Measurements from ENCODE around the gene NHERF2.

Gene NHERF2

DNA sequence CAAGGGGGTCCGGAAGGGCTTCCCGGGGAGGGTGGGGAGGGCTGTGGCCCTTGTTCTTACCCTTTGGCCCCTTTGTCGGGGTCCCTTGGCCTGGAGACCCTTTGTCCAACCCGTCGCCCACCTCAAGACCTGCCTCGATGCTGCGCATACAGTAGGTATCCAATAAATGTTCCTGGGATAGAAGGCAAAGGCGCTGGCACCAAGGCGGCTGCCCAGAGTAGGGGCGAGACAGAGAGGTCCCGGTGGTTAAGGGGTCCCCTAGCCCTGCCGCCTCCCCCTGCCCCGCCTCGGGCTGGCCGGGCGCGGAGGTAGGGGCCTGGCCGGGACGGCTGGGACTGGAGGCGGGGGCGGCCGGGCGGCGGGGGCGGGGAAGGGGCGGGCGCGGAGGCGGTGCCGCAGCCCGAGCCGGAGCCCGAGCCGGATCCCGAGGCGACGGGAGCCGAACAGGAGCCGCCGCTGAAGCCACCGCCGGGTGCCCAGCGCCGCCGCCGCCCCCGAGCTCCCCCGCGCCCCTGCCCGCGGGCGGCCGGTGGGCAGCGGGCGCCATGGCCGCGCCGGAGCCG is at the start of gene NHERF2:
TSS of gene NHERF2 (plus strand) at position 442 of the 563 bp plus-strand sequence. CDS start at position 546, 104 bp downstream.
- DNase-seq (ENCODE audit: low read depth in 2 of 2, low spot score in 1 of 2): no peak

- no peak for DNase-seq (ENCODE audit: low read depth in 2 of 2, low spot score in 1 of 2)
Observed at GRCh38 chr16:1976951-1977874, 49.5 kb upstream of the NHERF2 start.

DNA sequence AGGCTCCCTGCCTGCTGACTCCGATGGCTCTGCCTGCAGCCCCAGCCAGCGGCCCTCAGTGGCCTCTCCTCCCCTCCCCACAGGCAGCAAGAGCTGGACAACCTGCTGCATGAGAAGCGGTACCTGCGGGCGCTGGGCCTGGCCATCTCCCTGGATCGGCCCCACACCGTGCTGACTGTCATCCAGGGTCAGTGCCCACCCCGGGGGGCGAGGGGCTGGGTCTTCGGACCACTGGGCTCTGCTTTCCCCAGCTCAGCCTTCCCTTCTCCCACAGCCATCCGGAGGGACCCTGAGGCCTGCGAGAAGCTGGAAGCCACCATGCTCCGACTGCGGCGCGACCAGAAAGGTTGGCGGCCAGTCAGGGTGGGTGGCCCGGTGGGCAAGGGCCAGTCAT is 48.8 kb upstream of the NHERF2 start:
- DNase-seq (ENCODE audit: low read depth in 2 of 2, low spot score in 1 of 2): no peak

- no peak for DNase-seq (ENCODE audit: low read depth in 2 of 2, low spot score in 1 of 2)
Observed at GRCh38 chr16:1978476-1979120, 48.1 kb upstream of the NHERF2 start.

- no peak for DNase-seq (ENCODE audit: low read depth in 2 of 2, low spot score in 1 of 2)
Observed at GRCh38 chr16:1979271-1980029, 47.3 kb upstream of the NHERF2 start.

DNA sequence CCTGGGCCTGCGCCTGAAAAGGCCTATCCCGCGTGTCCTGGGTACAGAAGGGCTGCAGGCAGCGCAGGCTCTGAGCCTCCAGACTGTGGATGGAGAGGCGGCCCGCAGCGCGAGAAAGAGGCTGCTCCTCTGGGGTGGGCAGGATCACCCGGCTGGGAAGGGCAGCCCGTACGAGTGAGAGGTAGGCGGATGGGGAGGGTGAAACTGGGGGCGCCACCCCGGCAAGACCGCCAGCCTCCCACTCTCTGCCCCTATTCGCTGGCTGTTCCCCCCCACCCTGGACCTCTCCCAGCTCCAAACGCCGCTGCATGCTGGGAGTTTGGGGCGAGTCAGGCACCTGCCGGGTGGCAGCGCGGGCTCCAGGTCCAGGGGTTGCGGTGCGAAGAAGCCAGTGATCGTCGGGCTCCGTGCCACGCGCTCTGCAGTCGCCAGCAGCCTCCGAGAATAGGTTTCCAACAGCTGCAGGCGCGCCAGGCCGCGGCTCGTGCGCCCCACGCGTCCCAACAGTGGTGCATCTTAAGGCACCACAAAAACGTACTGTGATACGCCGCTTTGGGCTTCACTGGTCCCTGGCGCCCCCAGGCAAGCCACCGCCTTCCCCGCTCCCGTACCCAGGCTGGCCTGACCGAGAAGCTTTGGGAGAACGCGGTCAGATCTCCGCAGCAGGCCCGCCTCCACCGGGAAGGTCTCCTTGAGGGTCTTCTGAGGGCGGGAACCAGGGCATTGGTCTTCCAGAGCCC is 46.5 kb upstream of the NHERF2 start:
- no peak for DNase-seq (ENCODE audit: low read depth in 2 of 2, low spot score in 1 of 2)

DNA sequence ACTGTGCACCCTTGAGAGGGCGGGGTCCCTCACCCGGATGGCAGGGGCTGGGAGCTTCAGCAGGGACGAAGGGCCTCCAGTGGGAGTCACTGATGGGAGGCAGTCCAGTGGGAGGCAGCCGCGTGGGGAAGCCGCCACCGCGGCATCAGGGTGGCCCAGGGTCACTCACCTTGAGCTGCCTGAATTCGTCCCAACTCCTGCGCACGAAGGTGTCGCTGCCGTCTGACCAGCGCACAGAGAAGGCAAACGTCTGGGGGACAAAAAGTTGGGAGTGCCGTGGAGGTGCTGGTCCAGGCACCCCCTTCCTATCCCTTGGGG is 46.0 kb upstream of the NHERF2 start:
- no peak for DNase-seq (ENCODE audit: low read depth in 2 of 2, low spot score in 1 of 2)

- DNase-seq (ENCODE audit: low read depth in 2 of 2, low spot score in 1 of 2): no peak
Observed at GRCh38 chr16:1981398-1981836, 45.3 kb upstream of the NHERF2 start, which contains the start of gene NOXO1. TSS of gene NOXO1 (minus strand) at chr16:1981469. CDS start at chr16:1981179, 290 bp downstream.

DNA sequence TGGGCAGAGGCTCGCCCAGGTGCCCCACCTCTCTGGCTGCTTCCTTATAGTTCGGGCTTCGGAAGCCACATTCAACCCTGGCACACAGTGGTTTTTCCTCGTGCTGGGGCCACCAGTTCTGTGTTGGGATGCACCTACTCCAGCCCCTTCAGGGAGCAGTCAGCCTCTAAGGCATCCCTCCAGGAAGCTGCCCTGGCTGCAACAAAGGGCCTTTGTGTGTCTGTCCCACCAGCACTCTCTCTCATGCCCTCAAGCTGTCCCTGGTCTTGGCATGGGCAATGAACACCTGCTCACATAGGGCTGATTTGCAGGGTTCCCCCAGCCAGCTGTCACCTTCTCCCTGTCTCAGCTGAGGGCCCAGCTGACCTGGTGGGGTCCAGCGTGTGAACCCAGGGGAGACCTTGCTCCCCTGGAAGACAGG is 44.7 kb upstream of the NHERF2 start:
- no peak for DNase-seq (ENCODE audit: low read depth in 2 of 2, low spot score in 1 of 2)

- DNase-seq (ENCODE audit: low read depth in 2 of 2, low spot score in 1 of 2): no peak
Observed at GRCh38 chr16:1982991-1983543, 43.6 kb upstream of the NHERF2 start.

DNA sequence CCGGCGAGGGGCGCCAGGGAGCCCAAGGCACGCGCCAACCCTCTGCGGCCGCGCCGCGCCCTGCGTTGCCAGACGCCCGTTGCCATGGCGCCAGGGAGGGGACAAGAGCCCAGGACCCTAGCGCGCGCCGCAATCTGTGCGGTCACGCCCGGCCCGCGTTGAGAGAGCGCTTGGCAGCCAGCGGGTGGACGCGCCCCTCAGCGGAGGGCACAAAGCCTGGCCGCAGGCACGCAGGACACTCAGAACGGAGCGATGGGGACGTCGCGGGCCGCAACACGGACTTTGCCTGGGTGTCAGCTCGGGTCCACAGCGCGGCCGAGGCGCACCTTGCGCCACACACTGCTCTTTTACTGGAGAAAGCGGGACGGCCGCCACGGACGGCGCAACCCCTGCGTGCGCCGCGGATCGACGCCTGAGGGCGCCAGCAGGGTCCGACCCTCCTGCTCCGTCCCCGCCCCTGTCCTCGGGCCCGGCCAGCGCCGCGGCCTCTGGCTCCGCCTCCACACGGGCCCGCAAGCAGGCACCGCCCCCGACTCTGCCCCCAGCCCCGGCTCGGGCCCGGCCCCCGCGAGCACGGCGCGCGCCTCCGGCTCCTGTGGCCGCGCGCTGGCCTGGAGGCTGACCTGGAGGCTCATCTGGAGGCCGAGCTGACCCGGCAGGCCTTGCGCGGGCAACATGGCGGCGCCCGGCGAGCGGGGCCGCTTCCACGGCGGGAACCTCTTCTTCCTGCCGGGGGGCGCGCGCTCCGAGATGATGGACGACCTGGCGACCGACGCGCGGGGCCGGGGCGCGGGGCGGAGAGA is 43.0 kb upstream of the NHERF2 start, which contains the start of gene GFER:
TSS of gene GFER (plus strand) at position 650 of the 803 bp plus-strand sequence. CDS start at position 676, 26 bp downstream.
- DNase-seq (ENCODE audit: low read depth in 2 of 2, low spot score in 1 of 2): no peak

DNA sequence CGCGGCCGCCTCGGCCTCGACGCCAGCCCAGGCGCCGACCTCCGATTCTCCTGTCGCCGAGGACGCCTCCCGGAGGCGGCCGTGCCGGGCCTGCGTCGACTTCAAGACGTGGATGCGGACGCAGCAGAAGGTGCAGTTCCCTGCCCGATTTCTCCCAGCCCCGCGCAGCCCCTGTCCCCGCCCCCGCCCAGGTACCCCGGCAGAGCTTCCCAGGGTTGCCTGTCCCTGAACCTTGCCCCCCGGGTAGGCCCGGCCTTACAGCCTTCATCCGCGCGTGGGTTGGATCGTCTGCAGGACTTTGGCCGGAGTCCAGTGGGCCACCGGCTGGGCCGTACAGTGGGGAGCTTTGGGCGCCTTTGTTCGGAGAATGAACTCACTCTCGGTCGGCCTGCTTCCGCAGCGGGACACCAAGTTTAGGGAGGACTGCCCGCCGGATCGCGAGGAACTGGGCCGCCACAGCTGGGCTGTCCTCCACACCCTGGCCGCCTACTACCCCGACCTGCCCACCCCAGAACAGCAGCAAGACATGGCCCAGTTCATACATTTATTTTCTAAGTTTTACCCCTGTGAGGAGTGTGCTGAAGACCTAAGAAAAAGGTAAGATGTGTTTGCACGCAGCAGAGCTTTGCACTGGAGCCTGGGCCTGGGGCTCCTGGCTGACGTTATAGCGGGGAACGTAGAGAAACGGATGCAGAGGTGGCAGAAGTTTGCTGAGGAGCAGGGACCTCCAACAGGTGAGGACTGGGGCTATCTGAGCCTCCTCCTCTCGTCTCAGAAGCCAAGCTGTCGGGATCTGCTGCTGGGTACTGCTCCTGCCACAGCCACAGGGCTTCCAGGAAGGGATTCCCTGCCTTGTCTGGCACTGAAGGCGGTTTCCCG is 42.1 kb upstream of the NHERF2 start:
- DNase-seq (ENCODE audit: low read depth in 2 of 2, low spot score in 1 of 2): no peak

DNA sequence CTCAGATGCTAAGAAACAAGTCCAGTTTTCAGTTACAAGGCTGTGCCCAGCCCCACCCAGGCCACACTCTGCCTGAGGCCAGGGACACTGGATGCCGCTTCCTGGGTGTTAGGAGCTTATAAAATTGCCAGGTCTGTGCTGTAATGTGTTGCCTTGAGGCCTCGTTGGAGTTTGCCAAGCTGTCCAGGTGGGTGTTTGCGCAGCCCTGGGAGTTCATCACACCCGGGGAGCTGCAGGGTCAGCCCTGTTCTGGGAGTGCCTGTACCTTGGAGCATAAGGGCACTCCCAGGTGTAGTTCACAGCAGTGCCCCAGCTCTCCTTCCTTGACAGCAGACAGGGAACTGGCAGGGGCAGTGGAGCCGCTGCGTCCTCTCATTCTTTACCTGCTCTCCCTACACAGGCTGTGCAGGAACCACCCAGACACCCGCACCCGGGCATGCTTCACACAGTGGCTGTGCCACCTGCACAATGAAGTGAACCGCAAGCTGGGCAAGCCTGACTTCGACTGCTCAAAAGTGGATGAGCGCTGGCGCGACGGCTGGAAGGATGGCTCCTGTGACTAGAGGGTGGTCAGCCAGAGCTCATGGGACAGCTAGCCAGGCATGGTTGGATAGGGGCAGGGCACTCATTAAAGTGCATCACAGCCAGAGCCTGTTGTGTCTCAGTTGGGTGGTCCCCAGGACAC is 41.1 kb upstream of the NHERF2 start:
- no peak for DNase-seq (ENCODE audit: low read depth in 2 of 2, low spot score in 1 of 2)

GRCh38 chr16:1987198-1987597 is 39.5 kb upstream of the NHERF2 start:
- no peak for DNase-seq (ENCODE audit: low read depth in 2 of 2, low spot score in 1 of 2)

DNA sequence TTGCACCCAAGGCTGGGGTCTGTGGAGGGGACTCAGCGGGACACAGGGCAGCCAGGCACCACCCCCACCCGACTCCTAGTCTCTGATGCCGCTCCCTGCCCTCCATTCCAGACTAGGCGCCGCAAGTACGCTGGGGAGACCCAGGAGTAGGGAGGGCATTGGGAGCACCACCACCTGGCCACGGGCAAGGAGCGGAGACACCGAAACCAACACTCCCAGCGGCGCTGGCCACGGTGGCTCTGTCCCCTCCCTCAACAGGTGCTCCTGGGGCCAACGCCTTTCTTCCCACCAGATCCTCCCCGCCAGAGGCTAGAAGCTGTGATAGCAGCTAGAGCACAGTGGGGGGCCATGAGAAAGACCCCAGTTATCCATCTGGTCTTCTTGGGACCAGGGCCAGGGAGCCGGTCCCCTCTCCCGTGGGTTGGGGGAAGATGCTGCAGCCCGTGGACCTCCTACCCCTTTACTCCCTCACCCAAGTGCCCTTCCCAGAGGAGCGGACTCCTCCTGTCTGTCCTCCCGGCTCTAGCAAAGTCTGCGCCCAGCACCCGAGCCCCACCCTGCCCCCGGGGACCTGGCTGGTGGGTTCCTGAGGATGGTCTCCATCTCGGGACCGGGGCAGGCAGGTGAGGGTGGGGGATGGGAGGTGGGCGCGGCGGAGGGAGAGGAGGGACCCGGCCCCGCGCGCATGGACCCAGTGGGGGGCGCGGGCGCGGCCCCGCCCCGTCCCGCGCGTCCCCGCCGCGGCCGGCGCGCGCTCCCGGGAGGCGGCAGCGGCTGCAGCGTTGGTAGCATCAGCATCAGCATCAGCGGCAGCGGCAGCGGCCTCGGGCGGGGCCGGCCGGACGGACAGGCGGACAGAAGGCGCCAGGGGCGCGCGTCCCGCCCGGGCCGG is 37.2 kb upstream of the NHERF2 start, which contains the start of gene SYNGR3:
TSS of gene SYNGR3 (plus strand) at position 762 of the 892 bp plus-strand sequence. CDS start 133 bp downstream, outside the sequence.
- DNase-seq (ENCODE audit: low read depth in 2 of 2, low spot score in 1 of 2): no peak

- DNase-seq (ENCODE audit: low read depth in 2 of 2, low spot score in 1 of 2): no peak
Observed at GRCh38 chr16:1990101-1990350, 36.7 kb upstream of the NHERF2 start.

Measured in stimulated activated CD8-positive, alpha-beta memory T cell treated with anti-CD3 and anti-CD28 coated beads, Interleukin-4, amount 100 ng/mL, for 1 hour (primary cell).